HG03095 (cell line): ENCODE data around the gene KLC3.

Source experiments
- ATAC-seq: cut with Tn5 transposase; IDR thresholded peaks from one replicate; pipeline ENCODE4 v1.9.1; 2021; ENCODE audit warnings: moderate library complexity; ENCODE audit not compliant: unreplicated experiment

Gene KLC3

DNA sequence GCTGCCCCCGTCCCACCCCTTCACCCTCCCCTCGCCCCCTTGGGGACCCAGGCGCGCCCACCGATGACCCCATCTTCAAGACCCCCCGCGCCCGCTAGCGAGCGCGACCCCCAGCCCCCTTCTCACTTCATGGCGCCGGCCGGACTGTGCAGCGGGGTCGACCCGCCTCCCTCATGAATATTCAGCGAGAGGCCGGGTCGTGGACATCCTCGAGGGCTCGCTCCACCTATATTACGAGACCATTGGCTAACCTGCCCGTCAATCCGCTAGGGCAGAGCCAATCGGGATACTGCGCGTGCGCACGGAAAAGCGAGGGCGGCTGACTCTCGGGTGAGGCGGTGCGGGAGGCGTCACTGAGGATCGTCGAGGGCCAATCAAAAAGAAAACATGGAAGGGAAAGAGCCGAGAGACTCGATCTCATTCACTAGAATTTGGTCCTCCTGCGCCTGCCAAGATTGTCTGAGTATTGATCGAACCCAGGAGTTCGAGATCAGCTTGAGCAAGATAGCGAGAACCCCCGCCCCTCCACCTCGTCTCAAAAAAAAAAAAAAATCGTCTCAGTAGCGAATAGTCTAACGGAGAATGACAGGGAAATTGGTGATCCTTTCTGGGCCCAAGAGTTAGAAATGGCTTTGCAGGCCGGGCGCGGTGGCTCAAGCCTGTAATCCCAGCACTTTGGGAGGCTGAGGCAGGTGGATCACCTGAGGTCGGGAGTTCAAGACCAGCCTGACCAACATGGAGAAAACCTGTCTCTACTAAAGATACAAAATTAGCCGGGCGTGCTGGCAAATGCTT is 30.1 kb downstream of the KLC3 start, which contains the start of gene ERCC2:
Gene ERCC2 (minus strand): TSS at position 164 of the 795 bp plus-strand sequence. CDS start 33 bp downstream, at position 131.
- peak; percentile 87 for ATAC-seq

DNA sequence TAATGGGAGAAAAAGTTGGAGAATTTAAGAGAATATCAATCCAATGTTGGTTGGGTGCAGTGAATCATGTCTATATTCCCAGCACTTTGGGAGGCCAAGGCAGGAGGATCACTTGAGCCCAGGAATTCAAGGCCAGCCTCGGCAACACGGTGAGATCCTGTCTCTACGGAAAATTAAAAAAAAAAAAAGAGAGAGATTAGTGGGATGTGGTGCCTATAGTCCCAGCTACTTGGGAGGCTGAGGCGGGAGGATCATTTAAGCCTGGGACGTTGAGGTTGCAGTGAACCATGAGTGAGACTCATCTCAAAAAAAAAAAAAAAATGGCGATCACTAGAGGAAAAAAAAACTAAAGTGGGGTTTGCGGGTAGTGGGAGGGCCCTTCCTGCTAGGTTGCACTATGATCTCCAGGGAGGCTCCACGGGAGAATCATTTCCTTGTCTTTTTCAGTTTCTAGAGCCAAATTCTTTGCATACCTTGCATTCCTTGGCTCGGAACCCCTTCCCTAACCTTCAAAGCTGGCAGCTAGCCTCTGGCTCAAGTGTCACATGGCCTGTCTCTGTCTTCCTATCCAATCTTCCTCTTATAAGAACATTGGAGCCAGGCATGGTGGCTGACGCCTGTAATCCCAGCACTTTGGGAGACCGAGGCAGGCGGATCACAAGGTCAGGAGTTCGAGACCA is 35.6 kb downstream of the KLC3 start:
- no peak for ATAC-seq

DNA sequence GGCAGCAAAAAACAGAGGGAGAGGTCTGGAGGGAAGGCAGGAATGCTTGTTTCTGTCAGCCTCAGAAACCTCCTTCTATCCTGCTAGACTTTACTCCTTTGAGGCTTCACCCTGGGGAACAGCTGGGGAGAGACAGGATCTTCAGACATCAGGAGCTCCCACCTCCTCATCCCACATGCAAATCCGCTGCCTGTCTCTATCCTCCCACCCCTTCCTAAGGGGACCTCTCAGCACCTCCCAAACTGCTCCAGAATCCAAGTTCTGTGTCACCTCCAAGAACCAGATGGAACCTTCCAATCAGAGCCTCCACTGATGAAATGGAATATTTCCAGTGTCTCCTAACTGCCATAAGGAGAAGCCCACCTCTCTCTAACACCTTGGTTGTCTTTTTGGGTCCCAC is 39.6 kb downstream of the KLC3 start:
- no peak for ATAC-seq

DNA sequence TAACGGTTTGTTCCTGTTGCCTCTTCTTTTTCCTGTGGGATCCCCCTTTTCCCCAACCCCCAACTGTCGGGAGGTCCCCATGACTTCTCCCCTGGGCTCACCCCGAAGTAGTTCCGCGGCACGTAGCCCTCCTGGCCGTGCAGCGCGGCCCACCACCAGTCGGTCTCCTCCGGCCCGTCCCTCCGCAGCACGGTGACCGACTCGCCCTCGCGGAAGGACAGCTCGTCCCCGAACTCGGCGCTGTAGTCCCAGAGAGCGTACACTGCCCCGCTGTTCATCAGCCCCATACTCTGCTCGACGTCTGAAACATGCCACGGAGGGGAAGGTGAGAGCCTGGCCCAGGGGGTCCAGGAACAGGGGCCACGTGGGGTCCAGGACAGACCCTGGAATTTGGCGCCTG is 41.9 kb downstream of the KLC3 start:
- ATAC-seq, result no peak

DNA sequence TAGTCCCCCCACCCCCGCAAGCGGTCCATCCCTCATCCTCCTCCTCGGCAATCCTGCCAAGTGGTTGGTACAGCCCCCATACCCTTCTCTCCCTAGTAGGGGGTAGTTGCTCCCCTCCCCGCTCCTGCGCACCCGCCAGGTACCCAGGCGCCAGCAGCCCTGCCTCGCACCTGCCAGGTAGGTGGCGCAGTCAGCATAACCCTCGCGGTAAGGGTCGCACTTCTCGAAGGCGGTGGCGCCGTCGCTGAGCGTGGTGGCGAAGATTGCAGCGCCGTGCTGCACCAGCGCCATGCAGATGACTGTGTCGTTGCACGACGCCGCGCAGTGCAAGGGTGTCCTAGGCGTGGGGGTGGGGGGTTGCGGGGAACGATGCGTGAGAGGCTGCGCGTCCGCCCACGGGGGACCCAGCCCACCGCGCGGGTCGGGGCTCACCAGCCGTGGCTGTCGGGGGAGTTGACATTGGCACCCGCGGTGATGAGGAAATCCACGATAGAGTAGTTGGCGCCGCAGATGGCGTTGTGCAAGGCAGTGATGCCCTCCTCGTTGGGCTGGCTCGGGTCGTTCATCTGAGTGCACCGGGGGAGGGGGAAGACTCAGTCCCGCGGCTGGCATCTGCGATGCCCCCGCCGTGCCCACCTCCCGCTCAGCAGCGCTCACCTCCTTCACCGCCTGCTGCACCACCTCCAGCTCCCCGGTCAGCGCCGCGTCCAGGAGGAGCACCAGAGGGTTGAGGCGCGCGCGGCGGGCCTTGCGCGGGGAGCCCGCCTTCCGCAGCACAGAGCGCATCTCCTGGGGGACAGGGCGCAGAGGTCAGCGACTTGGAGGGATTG is 45.1 kb downstream of the KLC3 start:
- no peak for ATAC-seq

DNA sequence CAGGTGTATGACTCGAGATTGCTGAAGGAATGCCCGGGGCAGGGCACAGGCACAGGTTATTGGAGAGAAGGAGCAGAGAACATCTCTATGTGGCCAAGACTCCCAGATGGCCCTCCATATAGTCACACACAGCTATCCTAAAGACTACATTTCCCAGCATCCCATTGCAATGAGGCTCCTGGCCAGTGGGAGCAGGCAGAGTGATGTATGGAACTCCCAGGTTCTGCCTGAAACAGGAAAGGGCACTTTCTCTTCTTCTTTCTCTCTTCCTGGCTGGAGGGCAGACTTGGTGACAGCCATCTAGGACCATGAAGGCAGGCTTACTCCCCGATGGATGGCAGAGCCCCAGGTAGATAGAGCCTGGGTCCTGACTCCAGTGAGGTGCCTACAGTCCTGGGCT is 50.8 kb downstream of the KLC3 start:
- ATAC-seq, result no peak

DNA sequence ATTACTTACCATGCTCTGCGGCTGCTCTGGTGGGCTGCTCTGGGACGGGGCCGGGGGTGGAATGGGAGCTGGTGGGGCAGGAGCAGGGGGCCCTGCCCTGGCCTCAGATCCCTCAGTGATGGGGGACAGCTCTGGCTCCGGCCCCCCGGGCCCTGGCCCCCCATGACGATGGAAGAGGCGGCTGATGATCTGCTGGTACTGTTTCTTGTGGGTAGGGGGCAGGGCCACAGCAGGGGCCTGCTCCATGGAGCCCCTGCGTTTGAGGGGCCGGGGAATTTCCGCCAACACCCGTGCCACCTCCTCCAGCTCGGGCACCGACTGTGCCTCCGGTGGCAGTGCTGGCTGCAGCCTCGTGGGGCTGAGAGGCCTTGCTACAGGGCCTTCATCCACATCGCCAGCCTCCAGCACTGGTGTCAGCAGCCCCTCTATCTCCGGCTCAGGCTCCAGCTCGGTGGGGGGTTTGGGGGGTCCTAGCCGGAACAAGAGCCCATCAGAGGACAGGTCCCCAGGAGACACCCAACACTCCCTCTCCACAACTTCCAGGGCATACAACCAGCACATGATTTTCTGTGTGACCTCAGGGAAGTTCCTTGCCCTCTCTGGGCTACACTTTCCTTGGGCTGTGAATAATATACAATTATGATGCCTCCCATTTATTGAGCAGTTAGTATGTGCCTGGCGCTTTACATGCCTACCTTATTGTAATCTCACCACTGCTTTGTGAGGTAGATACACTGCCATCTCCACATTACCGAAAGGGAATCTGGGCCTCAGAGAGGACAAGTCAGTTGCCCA is 51.5 kb downstream of the KLC3 start:
- ATAC-seq, result no peak

DNA sequence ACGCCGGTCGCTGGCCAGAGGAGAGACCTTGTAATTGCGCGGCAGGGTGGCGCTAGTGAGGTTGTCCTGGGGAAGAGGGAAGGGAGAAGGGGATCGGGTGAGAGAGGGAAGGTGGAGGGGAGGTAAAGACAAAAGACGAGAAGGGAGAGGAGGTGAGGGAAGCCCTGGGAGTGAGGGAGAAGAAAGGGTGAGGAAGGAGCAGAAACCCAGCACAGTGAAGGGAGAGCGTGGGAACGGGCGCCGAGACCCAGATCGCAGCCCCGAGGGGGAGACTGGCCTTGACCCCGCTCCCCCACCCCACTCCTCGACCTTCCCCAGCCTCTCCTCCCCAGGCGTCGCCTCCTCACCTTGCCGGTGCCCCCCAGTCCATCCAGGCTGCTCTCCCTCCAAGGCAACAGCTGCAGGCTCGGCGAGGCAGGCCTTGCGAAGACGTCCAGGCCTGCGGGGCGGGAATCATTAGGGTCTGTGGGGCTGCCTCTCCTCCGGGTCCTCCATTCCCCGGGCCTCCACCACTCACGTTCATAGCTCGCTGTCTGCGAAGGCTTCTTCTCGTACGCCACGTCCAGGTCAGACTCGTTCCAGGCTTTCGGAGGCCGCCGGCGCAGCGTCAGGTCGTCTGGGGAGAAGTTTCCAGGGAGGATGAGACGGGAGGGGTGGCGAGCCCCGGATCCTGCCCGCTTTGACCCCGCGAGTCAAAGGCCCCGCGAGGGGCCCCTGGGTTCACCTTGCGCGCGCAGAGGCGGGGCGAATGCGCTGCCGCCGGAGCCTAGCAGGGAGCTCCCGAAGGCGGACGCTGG is 55.5 kb downstream of the KLC3 start:
- no peak for ATAC-seq

DNA sequence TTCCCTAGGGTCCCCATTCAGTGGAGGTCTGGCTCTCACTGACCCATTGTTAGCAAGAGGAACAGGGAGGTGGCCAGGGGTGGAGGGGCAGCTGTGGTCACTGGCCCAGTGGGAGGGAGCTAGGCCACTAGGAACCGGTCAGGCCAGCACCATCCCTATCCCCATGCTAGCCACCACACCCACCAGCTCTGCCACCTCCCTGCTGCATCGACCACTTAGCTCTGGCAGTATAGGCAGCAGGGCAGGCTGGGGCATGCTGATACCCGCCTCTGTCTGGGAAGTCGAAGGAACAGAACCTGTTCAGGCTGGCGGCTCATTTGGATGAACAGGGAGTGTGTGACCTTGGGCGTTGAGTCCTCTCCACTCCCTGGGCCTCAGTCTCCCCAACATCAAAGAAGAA is 59.6 kb downstream of the KLC3 start:
- no peak for ATAC-seq
